Cardiac fibroblast (primary cell): ENCODE data around the gene BCAS2.

Experiments
- DNase-seq, 2 donors: peaks; one replicate each; pipeline versions ENCODE4 v3.0.0 to v3.0.0-alpha.2; 2010; ENCODE audit warnings: low read depth in 2 of 2
- H3K4me3 ChIP-seq, 2 donors: replicated peaks in 1 of 2; 1 replicate in 1 of 2; 2 replicates in 1 of 2; pipeline ENCODE4 v1.5.1; 2011; ENCODE audit warnings: low read depth in 2 of 2, low read length in 2 of 2, mild to moderate bottlenecking in 2 of 2, moderate library complexity in 1 of 2
- CTCF ChIP-seq: IDR thresholded peaks from one replicate; pipeline ENCODE4 v1.5.1; 2011; ENCODE audit warnings: low read depth, mild to moderate bottlenecking, low read length, inconsistent platforms

BCAS2 gene

DNA sequence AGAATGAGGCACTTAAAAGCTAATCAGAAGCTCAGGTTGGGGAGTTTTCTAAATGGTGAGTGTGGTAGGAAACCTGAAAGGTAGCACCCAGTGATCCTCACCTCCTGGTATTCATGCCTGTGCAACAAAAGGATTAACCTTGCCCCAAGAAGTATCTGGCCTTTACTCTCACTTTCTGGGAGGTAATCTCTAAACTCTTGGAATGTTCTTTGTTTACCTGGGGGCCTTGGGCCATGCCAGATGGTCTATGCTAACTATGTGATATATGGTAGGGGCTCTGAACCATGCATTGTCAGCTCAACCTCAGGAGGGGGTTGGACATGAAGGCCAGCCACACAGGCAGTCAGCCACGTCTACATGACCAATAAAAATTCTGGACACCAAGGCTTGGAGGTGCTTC, 46.0 kb downstream of the BCAS2 start:
- H3K4me3 ChIP-seq, result no peak overlapping the region
- no peak for TF ChIP-seq CTCF
- no peak for DNase-seq

DNA sequence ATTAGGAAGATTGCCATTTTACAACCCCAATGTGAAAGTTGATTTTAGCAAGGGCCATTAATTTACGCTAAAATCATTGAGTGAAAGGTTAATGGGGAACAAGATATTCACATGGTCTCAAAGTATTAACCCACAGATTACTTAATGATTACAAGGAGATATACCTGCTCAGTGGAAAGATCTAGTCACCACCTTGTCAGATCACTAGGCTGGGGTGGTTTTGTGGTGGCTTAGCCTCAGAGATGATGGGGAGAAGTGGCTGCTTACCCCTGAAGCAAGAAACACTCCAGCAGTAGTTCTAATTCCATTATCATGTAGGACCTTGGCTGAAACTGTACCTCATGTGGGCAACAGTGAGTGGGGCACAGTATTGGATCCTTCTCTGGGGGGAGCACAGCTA, 50.3 kb downstream of the BCAS2 start:
- H3K4me3 ChIP-seq, result no peak overlapping the region
- DNase-seq, result no peak
- no peak for TF ChIP-seq CTCF

GRCh38 chr1:114530224-114530623, 51.2 kb downstream of the BCAS2 start:
- no peak for TF ChIP-seq CTCF
- no peak overlapping the region for H3K4me3 ChIP-seq
- no peak for DNase-seq

- TF ChIP-seq CTCF, result no peak
- no peak overlapping the region for H3K4me3 ChIP-seq
- no peak for DNase-seq
Observed at GRCh38 chr1:114524944-114525343, 56.5 kb downstream of the BCAS2 start.

GRCh38 chr1:114522264-114522575, 59.2 kb downstream of the BCAS2 start:
- TF ChIP-seq CTCF, result no peak
- peak in 1 of 2 donors; percentile 6 for DNase-seq
- no peak overlapping the region for H3K4me3 ChIP-seq

DNA sequence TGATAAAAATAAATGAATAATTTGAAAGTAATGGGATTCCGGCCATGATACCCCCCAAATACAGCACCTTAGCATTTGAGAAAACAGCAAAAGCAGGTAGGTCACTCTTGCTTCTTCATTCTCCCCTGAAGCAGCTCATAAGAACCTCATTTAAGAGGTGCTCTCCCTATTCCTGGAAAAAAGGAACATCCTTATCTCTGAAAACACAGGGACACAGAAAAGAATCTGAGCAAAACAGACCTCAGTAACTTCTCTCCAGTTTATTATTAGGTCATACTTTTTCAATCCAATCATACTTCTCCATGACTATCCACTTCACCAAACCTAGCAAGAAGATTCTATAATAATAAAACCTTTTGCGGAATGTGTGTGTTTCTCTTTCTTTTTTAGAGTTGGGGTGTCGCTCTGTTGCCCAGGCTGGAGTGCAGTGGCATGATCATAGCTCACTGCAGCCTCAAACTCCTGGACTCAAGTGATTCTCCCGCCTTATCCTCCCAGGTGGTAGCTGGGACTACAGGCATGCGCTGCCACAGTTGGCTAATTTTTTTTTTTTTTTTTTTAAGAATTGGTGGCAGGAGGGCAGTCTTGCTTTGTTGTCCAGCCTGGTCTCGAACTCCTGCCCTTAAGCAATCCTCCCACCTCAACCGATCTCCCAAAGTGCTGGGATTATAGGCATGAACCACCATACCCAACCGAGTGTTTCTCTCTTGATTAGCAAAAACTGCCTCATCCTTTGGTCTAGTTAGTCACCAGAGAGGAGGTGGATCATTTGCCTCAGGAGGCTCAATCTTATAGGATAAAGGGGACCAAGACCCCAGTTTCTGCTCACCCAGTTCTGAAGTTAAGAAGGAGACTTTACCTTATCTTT, 59.8 kb downstream of the BCAS2 start:
- no peak for DNase-seq
- TF ChIP-seq CTCF, result no peak
- no peak overlapping the region for H3K4me3 ChIP-seq
